ENCODE measurements around the gene STIMATE. TPM values are rescaled to one million over a fixed set of nuclear protein-coding genes. Genes with fewer than 3 reads are reported as not detected.

The STIMATE gene
- total and polyA plus RNA-seq, 2 of the 4 experiments (the other 2 are of a cell fraction), result 10.6 to 17.8 TPM

- intact Hi-C loops (cut with micrococcal nuclease), result loop anchor here (1.0 kb wide), 1 partner anchor 77 kb away; no protein-coding TSS in a partner anchor
- Histone ChIP-seq H4K8ac (ENCODE audit: low read depth in 2 of 2, low read length in 2 of 2) (no peak overlapping the region), H2BK120ac (ENCODE audit: low read depth, low read length) (no peak overlapping the region), H2BK20ac (ENCODE audit: low read depth, low read length) (no peak overlapping the region), H3K18ac (ENCODE audit: low read depth, low read length) (no peak overlapping the region), H3K27ac (ENCODE audit: insufficient read depth, low read length) (no peak overlapping the region), H3K36me3 (ENCODE audit: control insufficient read depth, insufficient read depth, low read length) (no peaks in the 10 kb centered on the region), H3K9ac (ENCODE audit: low read depth, low read length) (no peak overlapping the region), H3K27me3 (ENCODE audit: control insufficient read depth, insufficient read depth, low read length) (peaks cover 3% of the 10 kb centered on the region; the same call in 1 of the 2 replicates), H2AK9ac (replicated peaks; ENCODE audit: low read depth, low read length, poor library complexity) (no peak overlapping the region), H2BK5ac (ENCODE audit: low read depth, low read length, poor library complexity, severe bottlenecking) (no peak overlapping the region), H4K5ac (ENCODE audit: low read depth, low read length) (no peak overlapping the region), H4K91ac (ENCODE audit: insufficient read depth, low read depth, low read length) (no peak overlapping the region), H3K9me3 (ENCODE audit: control insufficient read depth, insufficient read depth, low read length) (no peaks in the 10 kb centered on the region), H3K56ac (ENCODE audit: extremely low read depth, insufficient read depth, low read length) (no peak overlapping the region), H2BK15ac (ENCODE audit: low read depth, low read length) (no peak overlapping the region), H3K4me3 (ENCODE audit: insufficient read depth, low read depth, low read length) (no peak overlapping the region), H2AFZ (replicated peaks; ENCODE audit: low read length, poor library complexity) (no peak overlapping the region), H3K79me1 (ENCODE audit: low read depth in 1 of 2, low read length in 2 of 2) (no peaks in the 10 kb centered on the region), H3K14ac (replicated peaks; ENCODE audit: low read depth, low read length) (no peak overlapping the region), H2AK5ac (ENCODE audit: low read depth, low read length) (no peak overlapping the region), H3K4me2 (ENCODE audit: low read depth, low read length) (no peak overlapping the region), H3K4me1 (ENCODE audit: control insufficient read depth, insufficient read depth, low read length) (no peaks in the 10 kb centered on the region), H3K4ac (ENCODE audit: low read depth, low read length) (no peak overlapping the region), H3K23ac (ENCODE audit: low read depth, low read length) (no peak overlapping the region), H3K9me1 (ENCODE audit: insufficient read depth, low read length) (no peaks in the 10 kb centered on the region), H4K20me1 (ENCODE audit: insufficient read depth, low read length) (no peaks in the 10 kb centered on the region)
- BruUV-seq (replicated peaks), result no TSS peak
- dilution Hi-C loops (cut with HindIII; ENCODE audit: low sequenced_read_pairs, unreplicated experiment), result no loop called here
- in situ Hi-C loops (cut with MboI; ENCODE audit: low sequenced_read_pairs), result no loop called here
- DNase-seq, result peak; percentile 6
- ChIA-PET CTCF (interaction anchor here (1.0 to 1.3 kb wide), 6 partner anchors 9 to 82 kb away, joined by 3 to 6 read pairs (median 3); no protein-coding TSS in a partner anchor), POLR2A (ENCODE audit: unreplicated experiment) (no interaction called here)
- TF ChIP-seq MAFK (IDR thresholded peaks at IDR 0.05; ENCODE audit: low read depth, low read length), result no peak
- TF ChIP-seq SMC3 (IDR thresholded peaks at IDR 0.05; ENCODE audit: low read depth, low read length), result peak; percentile 32
- TF ChIP-seq CTCF (conservative IDR thresholded peaks at IDR 0.05; ENCODE audit: low read depth, low read length), result peak; percentile 52
- TF ChIP-seq RAD21 (IDR thresholded peaks at IDR 0.05; ENCODE audit: low read length), result peak; percentile 39
- peak; percentile 75 for ATAC-seq (ENCODE audit: low read depth)
- 64% methylated on average over 7 of the region's 11 CpGs; no CpG with 5 or more reads in 1 of the 2 experiments for WGBS, 2 experiments (ENCODE audit: extremely low coverage in 2 of 2, insufficient read length in 1 of 2)
Measured at GRCh38 chr3:52820736-52821135, 76.6 kb downstream of the STIMATE start.

Measured in IMR-90 (cell line).